ENCODE measurements around the gene CTRB1.

The CTRB1 gene

DNA sequence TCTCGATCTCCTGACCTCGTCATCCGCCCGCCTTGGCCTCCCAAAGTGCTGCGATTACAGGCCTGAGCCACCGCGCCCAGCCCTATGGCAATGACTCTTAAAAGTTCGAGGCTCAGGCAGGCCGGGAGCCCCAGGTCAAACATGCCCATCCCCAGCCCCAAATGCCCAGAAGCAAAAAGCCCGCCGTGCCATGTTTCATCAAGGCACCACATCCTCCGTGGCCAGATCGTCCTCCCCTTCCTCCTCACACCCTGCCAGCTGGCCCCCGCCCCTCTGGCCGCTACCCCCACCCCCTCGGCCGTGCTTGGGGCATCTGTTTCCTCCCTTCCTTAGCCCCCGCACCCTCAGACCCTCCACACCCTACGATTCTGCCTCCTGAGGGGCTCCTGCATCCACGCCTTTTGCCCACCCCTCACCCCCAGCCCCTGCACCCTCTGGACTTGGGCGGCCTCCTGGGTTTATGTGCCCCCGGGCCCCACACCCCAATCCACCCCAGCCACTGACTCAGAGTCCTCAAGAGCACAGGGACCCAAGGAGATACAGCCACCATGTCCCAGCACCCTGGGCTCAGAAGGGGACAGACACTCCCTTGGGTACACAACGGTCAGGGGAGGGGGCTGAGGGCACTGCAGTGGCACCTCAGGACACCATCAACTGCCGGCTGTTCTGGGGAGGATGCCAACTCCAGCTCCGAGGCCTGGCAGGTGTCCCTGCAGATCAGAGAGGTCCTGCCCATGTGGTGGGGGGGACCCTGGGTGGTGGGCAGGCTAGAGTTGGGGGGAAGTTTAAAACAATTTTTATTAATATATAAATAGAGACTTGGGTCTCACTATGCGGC, 7.1 kb downstream of the CTRB1 start:
- Mint-ChIP-seq H3K4me3 (no peak overlapping the region), H3K27ac (no peak overlapping the region), H3K4me1 (no peaks in the 10 kb centered on the region), H3K36me3 (no peaks in the 10 kb centered on the region), H3K9me3 (no peaks in the 10 kb centered on the region), H3K27me3 (peaks cover 20% of the 10 kb centered on the region)
- no peak for DNase-seq (ENCODE audit: low spot score in 2 of 2)
- no peak for ATAC-seq (ENCODE audit: low read depth)

DNA sequence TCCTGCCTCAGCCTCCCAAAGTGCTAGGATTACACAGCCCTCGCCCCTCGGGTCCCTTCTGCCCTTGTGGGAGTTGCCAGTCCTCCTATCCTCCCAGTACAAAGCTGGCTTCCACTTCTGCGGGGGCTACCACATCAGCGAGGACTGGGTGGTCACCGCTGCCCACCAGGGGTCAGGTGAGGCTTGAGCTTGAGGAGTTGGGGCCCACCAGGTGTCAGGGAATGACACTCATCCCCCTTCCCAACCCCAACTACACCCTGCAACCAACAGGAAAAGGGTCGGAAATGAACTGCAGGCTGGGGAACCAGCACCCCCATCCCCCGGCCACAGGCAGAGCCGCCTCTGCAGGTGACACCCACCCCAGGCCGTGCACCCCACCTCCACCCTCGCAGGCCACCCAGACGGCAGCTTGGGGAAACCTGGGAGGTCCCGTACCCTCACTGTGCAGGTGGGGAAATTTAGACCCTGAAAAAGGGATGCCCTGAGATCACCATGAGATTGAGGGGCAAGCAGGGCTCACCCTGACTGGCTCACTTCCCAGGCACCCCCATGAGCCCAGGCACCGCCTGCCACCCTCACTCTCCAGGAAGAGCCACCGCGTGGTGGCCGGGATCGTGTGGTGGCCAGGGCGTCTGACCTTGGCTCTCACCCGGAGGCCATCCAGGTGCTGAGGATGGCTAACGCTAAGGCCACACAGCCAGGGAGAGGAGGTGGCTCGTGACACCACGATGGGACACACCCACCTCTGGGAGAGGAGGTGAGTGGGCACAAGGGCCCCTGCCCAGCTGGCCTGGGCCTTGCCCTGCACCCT, 8.0 kb downstream of the CTRB1 start:
- H3K4me1 Mint-ChIP-seq = no peaks in the 10 kb centered on the region
- no peak overlapping the region for H3K27ac Mint-ChIP-seq
- DNase-seq (ENCODE audit: low spot score in 2 of 2) (no peak), ATAC-seq (ENCODE audit: low read depth) (no peak)
- no peaks in the 10 kb centered on the region for H3K36me3 Mint-ChIP-seq
- H3K4me3 Mint-ChIP-seq = no peak overlapping the region
- H3K27me3 Mint-ChIP-seq = peaks cover 24% of the 10 kb centered on the region
- no peaks in the 10 kb centered on the region for H3K9me3 Mint-ChIP-seq

DNA sequence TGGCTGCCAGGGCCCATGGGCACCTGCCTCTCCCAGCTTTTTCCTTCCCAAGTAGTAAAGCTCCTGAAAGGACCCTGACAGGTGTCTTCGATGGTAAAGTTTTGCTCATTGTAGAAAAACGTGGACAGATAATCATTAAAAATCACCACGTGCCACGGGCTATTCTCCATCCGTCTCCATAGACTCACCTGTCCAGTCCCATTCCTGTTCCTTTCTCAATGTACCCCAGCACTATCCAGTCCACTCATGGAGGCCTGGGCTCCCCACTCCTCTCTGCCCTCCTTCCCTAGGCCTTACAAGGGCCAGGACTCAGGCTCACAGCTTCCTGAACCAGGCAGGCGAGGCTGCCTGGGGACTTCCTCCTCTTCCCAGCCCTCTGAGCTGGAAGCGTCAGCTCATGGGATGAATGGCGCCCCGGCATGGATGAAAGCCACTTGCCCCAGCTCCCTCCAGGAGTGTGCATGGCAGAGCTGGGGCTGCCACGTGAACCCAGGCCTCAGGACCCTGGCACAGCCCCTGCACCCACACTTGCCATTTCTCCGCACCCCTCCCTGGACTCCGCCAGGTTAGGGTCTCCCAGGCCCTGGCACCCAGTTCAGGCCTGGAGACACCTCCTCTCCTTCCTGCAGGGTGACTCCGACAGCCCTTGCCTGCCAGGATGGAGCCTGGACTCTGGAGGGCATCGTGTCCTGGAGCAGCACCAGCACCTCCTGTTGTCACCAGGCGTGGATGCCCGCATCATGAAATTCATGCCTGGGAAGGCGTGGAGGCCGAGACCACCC, 8.8 kb downstream of the CTRB1 start:
- Mint-ChIP-seq H3K27me3 (peaks cover 22% of the 10 kb centered on the region), H3K4me1 (no peaks in the 10 kb centered on the region), H3K4me3 (no peak overlapping the region), H3K9me3 (no peaks in the 10 kb centered on the region), H3K27ac (no peak overlapping the region), H3K36me3 (no peaks in the 10 kb centered on the region)
- DNase-seq (ENCODE audit: low spot score in 2 of 2) (no peak), ATAC-seq (ENCODE audit: low read depth) (no peak)

DNA sequence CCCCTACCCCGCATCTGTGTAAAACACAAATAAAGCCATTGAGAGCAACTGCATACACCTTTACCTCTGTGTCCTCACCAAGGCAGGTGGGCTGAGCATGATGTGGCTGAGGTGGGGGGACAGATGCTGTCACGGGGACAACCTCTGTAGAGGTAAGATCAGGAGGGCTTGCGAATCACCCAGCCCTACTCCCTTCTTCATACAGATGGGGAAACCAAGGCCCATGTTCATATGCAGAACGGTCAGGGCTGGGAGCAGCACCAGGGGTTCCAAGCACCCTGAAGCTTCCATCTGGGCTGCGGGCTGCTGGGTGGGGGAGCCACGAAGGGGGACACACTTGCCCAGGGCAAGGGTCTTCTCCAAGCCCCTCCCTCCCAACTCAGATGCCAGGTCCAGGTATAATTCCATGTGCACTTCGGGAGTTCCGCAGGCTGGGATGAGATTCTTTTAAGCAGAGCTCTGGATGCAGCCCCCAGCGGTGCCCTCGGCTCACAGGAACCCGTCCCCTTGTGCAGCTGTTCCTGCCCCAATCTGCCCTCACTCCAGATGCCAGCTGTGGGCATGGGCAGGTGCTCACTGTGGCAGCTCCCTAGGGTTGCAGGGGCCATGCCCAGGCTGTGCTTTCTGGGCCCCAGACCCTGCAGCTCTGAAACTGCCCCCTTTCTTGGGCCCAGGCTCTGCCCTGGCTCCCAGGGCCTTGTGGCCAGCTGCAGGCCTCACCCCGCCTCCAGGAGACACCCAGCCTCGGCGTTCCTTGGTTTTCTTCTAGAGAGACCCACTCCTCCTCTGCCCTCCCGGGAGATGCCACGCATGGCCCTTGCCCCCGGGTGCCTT, 9.6 kb downstream of the CTRB1 start:
- peaks cover 22% of the 10 kb centered on the region for H3K27me3 Mint-ChIP-seq
- no peak overlapping the region for H3K4me3 Mint-ChIP-seq
- no peaks in the 10 kb centered on the region for H3K4me1 Mint-ChIP-seq
- ATAC-seq (ENCODE audit: low read depth) (no peak), DNase-seq (ENCODE audit: low spot score in 2 of 2) (no peak)
- no peaks in the 10 kb centered on the region for H3K9me3 Mint-ChIP-seq
- H3K27ac Mint-ChIP-seq = no peak overlapping the region
- no peaks in the 10 kb centered on the region for H3K36me3 Mint-ChIP-seq

DNA sequence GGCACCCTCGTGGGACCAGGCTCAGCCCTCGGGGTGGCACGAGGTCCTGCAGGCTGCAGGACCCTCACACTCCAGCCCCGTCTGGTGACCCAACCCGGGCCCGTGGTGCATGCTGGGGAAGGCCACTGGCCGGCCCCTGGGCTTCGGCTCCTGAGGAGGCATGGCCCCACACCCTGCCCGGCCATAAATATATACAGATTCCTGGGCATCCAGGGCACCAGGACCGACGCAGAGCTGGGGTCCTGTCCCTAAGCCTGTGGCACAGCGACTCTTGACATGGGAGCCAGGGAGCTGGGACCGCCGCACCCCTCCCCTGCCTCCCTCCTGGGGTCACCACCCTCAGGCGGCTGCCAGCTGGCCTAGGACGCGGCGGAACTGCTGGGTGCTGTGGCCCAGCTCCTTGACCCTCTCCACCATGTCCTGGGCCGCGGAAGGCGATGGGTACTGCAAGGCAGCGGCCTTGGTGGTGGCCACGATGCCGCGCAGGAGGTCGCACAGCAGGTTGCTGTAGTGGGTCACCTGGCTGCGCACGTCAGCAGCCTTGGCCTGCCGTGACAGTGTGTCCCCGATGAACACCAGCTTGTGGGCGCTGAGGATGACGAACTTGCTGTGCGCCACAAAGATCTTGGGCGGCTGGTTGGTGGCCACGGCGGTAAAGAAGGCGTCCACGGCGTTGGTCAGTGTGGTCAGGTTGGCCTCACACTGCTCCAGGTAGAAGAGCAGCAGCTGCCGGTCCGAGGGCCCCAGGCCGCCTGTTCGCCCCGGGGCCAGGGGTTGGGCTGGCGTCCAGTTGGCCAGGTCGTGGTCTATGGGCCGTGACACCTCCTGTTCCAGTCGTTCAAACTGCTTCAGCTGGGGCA, 10.6 kb downstream of the CTRB1 start:
- H3K4me1 Mint-ChIP-seq = peaks cover 4% of the 10 kb centered on the region
- ATAC-seq (ENCODE audit: low read depth) = no peak
- H3K27ac Mint-ChIP-seq = no peak overlapping the region
- H3K4me3 Mint-ChIP-seq = no peak overlapping the region
- H3K27me3 Mint-ChIP-seq = peaks cover 25% of the 10 kb centered on the region
- H3K36me3 Mint-ChIP-seq = no peaks in the 10 kb centered on the region
- H3K9me3 Mint-ChIP-seq = no peaks in the 10 kb centered on the region
- no peak for DNase-seq (ENCODE audit: low spot score in 2 of 2)

DNA sequence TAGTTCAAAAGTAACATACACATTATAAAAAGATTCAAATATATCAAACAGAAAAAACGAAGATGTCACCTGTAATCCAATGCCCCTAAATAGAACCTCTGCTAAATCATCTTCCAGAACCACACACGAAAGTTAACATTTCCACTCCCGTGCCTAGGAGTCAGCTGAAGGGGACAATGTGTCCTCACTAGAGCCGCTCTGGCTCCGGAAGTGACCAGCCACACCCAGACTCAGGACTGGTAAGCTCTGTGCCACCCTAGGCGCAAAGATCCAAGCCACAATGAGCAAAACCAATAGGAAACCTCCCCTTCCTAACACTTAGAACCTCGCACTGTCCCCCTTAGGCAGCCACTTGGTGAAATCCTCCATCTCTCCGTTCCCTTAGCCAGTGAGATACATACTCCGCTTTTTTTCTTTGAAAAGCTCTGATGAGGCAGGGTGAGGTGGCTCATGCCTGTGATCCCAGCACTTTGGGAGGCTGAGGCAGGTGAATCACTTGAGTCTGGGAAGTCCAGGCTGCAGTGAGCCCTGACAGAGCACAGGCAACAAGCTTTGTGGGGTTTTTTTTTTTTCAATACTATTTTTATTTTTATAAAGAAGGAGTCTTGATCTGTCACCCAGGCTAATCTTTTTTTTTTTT, 11.8 kb downstream of the CTRB1 start:
- no peak for ATAC-seq (ENCODE audit: low read depth)
- Mint-ChIP-seq H3K4me1 (peaks cover 4% of the 10 kb centered on the region), H3K9me3 (no peaks in the 10 kb centered on the region), H3K4me3 (no peak overlapping the region), H3K27me3 (peaks cover 26% of the 10 kb centered on the region), H3K36me3 (no peaks in the 10 kb centered on the region), H3K27ac (no peak overlapping the region)
- no peak for DNase-seq (ENCODE audit: low spot score in 2 of 2)

DNA sequence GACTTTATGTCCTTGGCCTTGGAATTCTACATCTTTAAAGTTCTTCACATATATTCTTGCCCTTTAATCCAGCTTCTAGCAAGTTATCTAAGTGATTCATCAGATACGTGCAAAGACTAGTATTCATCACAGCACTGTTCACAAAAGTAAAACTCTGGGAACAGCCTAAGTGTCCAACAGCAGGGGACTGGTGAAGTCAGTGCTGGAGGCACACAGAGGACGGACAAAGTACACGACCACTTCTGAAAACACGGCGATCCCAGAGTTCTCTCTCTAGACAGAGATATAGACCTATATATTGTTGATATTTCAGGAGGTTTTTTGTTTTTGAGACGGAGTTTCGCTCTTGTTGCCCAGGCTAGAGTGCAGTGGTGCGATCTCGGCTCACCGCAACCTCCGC, 12.8 kb downstream of the CTRB1 start:
- Mint-ChIP-seq H3K27me3 (peaks cover 29% of the 10 kb centered on the region), H3K36me3 (no peaks in the 10 kb centered on the region), H3K4me3 (no peak overlapping the region), H3K27ac (no peak overlapping the region), H3K9me3 (no peaks in the 10 kb centered on the region), H3K4me1 (peaks cover 4% of the 10 kb centered on the region)
- no peak for ATAC-seq (ENCODE audit: low read depth)
- DNase-seq (ENCODE audit: low spot score in 2 of 2) = no peak

DNA sequence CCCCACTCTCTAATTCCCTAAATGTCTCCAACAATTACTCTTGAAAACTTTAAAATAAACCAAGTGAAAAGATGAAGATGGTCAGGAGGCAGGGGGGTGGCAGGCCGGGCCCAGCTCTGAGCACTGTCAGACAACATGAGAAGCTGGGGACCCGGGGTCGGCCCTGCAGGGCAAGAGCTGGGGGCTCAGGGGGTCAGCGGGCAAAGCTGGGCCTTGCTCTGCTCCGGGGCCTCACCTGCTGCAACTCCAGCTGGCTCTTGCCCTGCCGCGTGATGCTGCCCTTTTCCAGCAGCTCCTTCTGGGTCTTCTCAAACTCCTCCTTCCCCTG, 14.8 kb downstream of the CTRB1 start:
- ATAC-seq (ENCODE audit: low read depth) = no peak
- no peaks in the 10 kb centered on the region for H3K9me3 Mint-ChIP-seq
- no peak for DNase-seq (ENCODE audit: low spot score in 2 of 2)
- H3K27me3 Mint-ChIP-seq = peaks cover 22% of the 10 kb centered on the region
- H3K4me1 Mint-ChIP-seq = peaks cover 4% of the 10 kb centered on the region
- H3K4me3 Mint-ChIP-seq = no peak overlapping the region
- H3K36me3 Mint-ChIP-seq = no peaks in the 10 kb centered on the region
- H3K27ac Mint-ChIP-seq = no peak overlapping the region

DNA sequence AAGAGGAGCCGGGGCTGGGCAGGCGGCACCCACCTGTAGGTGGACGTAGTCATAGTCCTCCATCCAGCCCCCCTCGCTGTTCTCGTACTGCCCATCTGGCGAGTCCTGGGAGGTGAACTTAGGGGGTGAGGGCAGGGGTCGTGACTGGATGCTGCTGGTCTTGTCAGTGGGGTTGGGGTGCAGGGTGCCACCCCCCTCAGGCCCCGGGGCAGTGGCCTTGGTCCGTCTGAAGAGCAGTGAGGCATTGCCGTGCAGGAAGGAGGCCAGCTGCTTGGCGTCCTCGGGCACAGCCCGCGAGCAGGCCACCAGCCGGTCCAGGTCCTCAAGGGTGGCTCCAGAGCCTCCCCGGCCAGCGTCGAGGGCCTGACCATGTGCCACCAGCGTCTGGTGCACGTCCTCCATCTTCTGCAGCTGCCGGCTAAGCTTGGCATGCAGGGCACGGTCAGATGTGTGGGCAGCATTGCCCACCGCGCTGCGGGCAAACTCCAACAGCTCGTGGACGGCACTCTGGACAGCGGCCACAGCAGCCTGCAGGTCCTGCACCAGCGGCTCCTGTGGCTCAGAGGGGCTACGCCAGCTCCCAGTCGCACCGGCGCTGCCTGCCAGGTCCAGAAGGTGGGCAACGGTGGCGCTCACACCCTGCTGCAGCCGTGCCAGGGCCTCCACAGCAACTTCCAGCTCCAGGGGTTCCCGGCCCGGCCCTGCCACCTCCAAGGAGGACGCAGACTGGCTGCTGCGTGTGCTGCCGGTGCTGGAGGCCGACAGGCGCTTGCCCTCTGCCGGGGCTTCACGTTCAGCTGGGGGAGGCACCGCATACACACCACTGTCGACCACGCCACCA, 16.3 kb downstream of the CTRB1 start:
- ATAC-seq (ENCODE audit: low read depth) (no peak), DNase-seq (ENCODE audit: low spot score in 2 of 2) (no peak)
- Mint-ChIP-seq H3K27ac (no peak overlapping the region), H3K36me3 (no peaks in the 10 kb centered on the region), H3K9me3 (no peaks in the 10 kb centered on the region), H3K4me1 (peaks cover 4% of the 10 kb centered on the region), H3K27me3 (peaks cover 27% of the 10 kb centered on the region), H3K4me3 (no peak overlapping the region)

DNA sequence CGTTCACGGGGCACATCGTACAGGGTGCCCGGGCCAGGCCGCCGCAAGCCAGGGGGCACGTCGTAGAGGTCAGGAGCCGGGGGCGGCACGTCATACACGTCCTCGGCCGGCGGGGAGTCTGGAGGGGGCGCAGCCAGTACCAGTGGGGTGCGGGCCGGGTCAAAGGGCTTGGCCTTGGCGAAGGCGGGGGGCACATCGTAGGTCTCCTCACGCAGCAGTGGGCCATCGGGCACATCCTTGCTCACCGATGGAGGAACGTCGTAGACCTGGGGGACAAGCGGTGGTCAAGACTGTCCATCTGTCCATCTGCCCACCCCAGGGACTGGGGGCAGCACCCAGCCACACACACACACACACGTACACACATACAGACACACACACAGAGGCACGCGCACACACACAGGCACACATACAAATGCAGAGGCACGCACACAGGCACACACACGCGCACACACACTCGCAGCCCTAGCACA, 17.0 kb downstream of the CTRB1 start:
- Mint-ChIP-seq H3K27ac (no peak overlapping the region), H3K4me3 (no peak overlapping the region), H3K4me1 (peaks cover 4% of the 10 kb centered on the region), H3K27me3 (peaks cover 24% of the 10 kb centered on the region), H3K36me3 (no peaks in the 10 kb centered on the region), H3K9me3 (no peaks in the 10 kb centered on the region)
- DNase-seq (ENCODE audit: low spot score in 2 of 2) (no peak), ATAC-seq (ENCODE audit: low read depth) (no peak)

DNA sequence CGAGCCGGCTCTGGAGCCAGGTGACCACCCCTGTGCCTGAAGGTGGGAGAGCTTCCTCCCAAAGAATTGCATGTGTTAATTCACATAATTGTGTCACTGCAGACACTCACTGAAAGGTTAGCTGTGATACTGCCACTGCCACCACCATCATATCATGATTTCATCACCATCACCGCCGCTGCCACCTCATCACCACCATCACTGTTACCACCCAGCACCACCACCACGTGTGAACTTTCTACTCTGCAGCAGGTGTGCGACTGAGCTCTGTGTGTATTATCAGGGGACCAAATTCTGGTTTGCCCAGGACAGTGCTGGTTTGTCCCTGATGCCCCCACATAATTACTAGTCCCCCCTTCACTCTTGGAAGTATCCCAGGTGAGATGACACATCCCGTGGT, 17.4 kb downstream of the CTRB1 start:
- Mint-ChIP-seq H3K9me3 (no peaks in the 10 kb centered on the region), H3K27me3 (peaks cover 28% of the 10 kb centered on the region), H3K36me3 (no peaks in the 10 kb centered on the region), H3K4me1 (peaks cover 4% of the 10 kb centered on the region), H3K4me3 (no peak overlapping the region), H3K27ac (no peak overlapping the region)
- ATAC-seq (ENCODE audit: low read depth) (no peak), DNase-seq (ENCODE audit: low spot score in 2 of 2) (no peak)

All from memory B cell (primary cell).